Keratinocyte (primary cell): ENCODE data around the gene ZNF688.

ENCODE experiments used
- CTCF ChIP-seq, 3 experiments: IDR thresholded peaks in 1 of 3; conservative IDR thresholded peaks in 1 of 3; optimal IDR thresholded peaks in 1 of 3; 2 replicates in 2 of 3; 3 replicates in 1 of 3; pipeline versions ENCODE3 to v1.5.1; 2011; ENCODE audit warnings: low read length in 3 of 3, mild to moderate bottlenecking in 3 of 3, moderate library complexity in 2 of 3, control low read depth in 1 of 3, inconsistent platforms in 1 of 3; ENCODE audit not compliant: insufficient read depth in 2 of 3; ENCODE audit errors: extremely low read depth in 1 of 3
- EZH2 ChIP-seq: IDR thresholded peaks from one replicate; pipeline ENCODE4 v1.6.1; 2012; ENCODE audit warnings: inconsistent platforms, mild to moderate bottlenecking, low read length, moderate library complexity

GRCh38 chr16:30602616-30603277 is 31.2 kb upstream of the ZNF688 start:
- no peak for TF ChIP-seq CTCF (optimal IDR thresholded peaks at IDR 0.05 in 1 of 3, IDR thresholded peaks at IDR 0.05 in 1 of 3, conservative IDR thresholded peaks at IDR 0.05 in 1 of 3; ENCODE audit: extremely low read depth in 1 of 3, insufficient read depth in 2 of 3, low read length in 3 of 3)
- no peak for TF ChIP-seq EZH2
